Activated B cell treated with CpG ODN at 0.5 μM for 24 hours (primary cell): ENCODE data around the gene MANBA. TPM values are rescaled to one million over a fixed set of nuclear protein-coding genes. Genes with fewer than 3 reads are reported as not detected.

Source experiments
- ATAC-seq: fragments of 200-7000 bp; cut with Tn5 transposase; one replicate; pipeline ENCODE4 v1.10.0; 2021; ENCODE audit warnings: low read depth, mild to moderate bottlenecking, moderate library complexity
- CTCF ChIA-PET: fragments of 350-600 bp; sonication (Branson Sonifier 250); formaldehyde crosslinking; loops from one replicate; lab custom pipeline; 2021; ENCODE audit warnings: antibody characterized with exemption; lab: Charles Lee
- POLR2A ChIA-PET: fragments of 350-600 bp; sonication (Branson Sonifier 250); formaldehyde crosslinking; loops from one replicate; lab custom pipeline; 2021; ENCODE audit warnings: antibody characterized with exemption; lab: Charles Lee
- DNase-seq: peaks from one replicate; pipeline ENCODE4 v3.0.0; 2022
- H3K27ac Mint-ChIP-seq: one replicate; pipeline ENCODE4 v1.8.0; 2020; ENCODE audit warnings: mixed read lengths
- H3K27me3 Mint-ChIP-seq: one replicate; pipeline ENCODE4 v1.8.0; 2021; ENCODE audit warnings: mixed read lengths
- H3K36me3 Mint-ChIP-seq: one replicate; pipeline ENCODE4 v1.8.0; 2021; ENCODE audit warnings: low read depth, mixed read lengths
- H3K4me1 Mint-ChIP-seq: one replicate; pipeline ENCODE4 v1.8.0; 2021; ENCODE audit warnings: mixed read lengths
- H3K4me3 Mint-ChIP-seq: one replicate; pipeline ENCODE4 v1.8.0; 2020; ENCODE audit warnings: mild to moderate bottlenecking, mixed read lengths
- H3K9me3 Mint-ChIP-seq: one replicate; pipeline ENCODE4 v1.8.0; 2020; ENCODE audit warnings: mixed read lengths
- CTCF ChIP-seq: fragments of 200-600 bp; IDR thresholded peaks from one replicate; pipeline ENCODE4 v1.8.0; 2022; ENCODE audit warnings: antibody characterized with exemption, mild to moderate bottlenecking
- intact Hi-C: fragments of 100-400 bp; cut with micrococcal nuclease; formaldehyde crosslinking; loops from one replicate; pipeline ENCODE4 v1.15.1; 2024
- total RNA-seq: library from RNA; stranded (reverse); gene quantifications from 2 replicates; pipeline ENCODE4 v1.2.3, GENCODE V29; 2022

MANBA gene
- total RNA-seq, 1 donor from 2014 or later: 55.3 TPM

DNA sequence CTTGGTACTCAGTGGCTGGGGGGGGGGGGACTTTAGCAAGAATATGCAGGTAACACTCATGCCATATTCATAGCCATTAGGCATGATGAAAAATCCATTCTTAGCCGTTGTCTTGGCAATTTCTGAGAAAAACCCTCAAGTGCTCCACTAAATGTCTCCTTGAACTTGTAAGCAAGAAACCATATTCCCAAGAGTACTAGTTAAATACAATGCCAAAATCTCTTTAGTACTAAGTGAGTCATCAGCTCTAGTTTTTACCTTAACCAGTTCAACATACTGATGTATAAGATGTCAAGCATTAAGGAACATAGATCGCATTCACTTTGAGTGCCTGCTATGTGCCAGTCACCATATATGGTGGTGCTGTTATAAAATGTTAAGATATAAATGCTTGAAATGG, 39.0 kb upstream of the MANBA start:
- peaks cover 87% of the 10 kb centered on the region for H3K36me3 Mint-ChIP-seq
- no peaks in the 10 kb centered on the region for H3K27me3 Mint-ChIP-seq
- H3K4me3 Mint-ChIP-seq: no peak overlapping the region
- POLR2A ChIA-PET: no interaction called here
- CTCF ChIA-PET: no interaction called here
- H3K9me3 Mint-ChIP-seq: no peaks in the 10 kb centered on the region
- intact Hi-C loops: no loop called here
- no peak overlapping the region for H3K27ac Mint-ChIP-seq
- no peaks in the 10 kb centered on the region for H3K4me1 Mint-ChIP-seq
- TF ChIP-seq CTCF: no peak
- ATAC-seq: no peak
- no peak for DNase-seq

GRCh38 chr4:102794999-102795398, 34.2 kb upstream of the MANBA start:
- intact Hi-C loops: no loop called here
- H3K27ac Mint-ChIP-seq: no peak overlapping the region
- H3K36me3 Mint-ChIP-seq: peaks cover 73% of the 10 kb centered on the region

DNA sequence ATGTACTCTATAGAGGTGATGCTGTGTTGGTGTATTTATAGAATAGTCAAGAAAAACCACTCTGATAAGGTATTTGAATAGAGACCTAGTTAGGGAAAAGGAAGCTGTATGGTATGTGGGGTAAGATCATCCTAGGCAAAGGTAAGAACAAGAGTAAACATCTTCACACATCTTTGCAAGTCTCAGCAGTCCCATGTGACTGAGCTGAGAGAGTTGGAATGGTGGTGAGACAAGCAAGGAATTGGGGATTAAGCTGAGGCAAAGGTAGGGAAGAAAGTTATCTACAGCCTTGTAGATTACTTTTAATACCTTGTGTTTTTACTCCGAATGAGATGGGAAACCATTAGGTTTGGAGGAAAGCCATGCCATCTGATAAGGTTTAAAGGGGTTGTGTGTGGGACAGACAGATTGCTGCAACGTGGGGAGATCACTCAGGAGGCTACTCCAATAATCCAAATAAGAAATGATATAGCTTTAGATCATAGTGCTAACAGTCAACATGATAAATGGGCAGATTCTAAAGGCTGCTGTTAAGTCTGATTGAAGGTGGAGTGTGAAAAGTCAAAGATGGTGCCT, 31.7 kb upstream of the MANBA start:
- H3K27ac Mint-ChIP-seq: peak overlapping the region; percentile 2
- H3K9me3 Mint-ChIP-seq: no peaks in the 10 kb centered on the region
- DNase-seq (no peak), ATAC-seq (no peak)
- intact Hi-C loops: no loop called here
- peaks cover 55% of the 10 kb centered on the region for H3K36me3 Mint-ChIP-seq
- no peak for TF ChIP-seq CTCF
- H3K4me1 Mint-ChIP-seq: peaks cover 5% of the 10 kb centered on the region
- CTCF ChIA-PET: interaction anchor here (1.2 kb wide), 1 partner anchor 45 kb away, joined by 3 read pairs; no protein-coding TSS in a partner anchor
- H3K27me3 Mint-ChIP-seq: no peaks in the 10 kb centered on the region
- no peak overlapping the region for H3K4me3 Mint-ChIP-seq
- POLR2A ChIA-PET: no interaction called here

More at GRCh38 chr4:102794999-102795398, 34.2 kb upstream of the MANBA start:
- ChIA-PET CTCF (no interaction called here), POLR2A (no interaction called here)
- Mint-ChIP-seq H3K4me1 (peaks cover 3% of the 10 kb centered on the region), H3K27me3 (no peaks in the 10 kb centered on the region), H3K9me3 (no peaks in the 10 kb centered on the region), H3K4me3 (no peak overlapping the region)
- ATAC-seq (no peak), DNase-seq (no peak)
- TF ChIP-seq CTCF: no peak

DNA sequence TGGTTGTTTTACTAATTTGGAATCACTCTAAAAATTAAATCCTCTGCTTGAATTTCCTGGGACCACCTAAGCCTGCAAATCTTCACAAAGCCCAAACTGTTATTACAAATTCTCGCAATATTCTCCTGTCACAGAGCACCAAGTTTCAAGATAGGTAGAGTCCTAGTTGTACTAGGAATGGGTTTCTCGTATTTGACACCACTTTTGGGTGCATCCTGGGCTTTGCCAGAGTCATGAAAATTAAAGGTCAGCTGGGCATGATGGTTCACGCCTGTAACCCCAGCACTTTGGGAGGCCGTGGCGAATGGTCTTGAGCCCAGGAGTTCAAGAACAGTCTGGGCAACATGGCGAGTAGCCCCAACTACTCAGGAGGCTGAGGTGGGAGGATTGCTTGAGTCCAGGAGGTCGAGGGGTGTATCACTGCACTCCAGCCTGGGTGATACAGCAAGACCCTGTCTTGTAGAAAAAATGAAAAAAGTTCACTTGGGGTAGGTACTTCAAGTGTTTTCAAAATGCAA, 30.6 kb upstream of the MANBA start:
- H3K27me3 Mint-ChIP-seq: no peaks in the 10 kb centered on the region
- H3K4me3 Mint-ChIP-seq: no peak overlapping the region
- no peak overlapping the region for H3K27ac Mint-ChIP-seq
- TF ChIP-seq CTCF: no peak
- H3K4me1 Mint-ChIP-seq: peaks cover 5% of the 10 kb centered on the region
- ATAC-seq: no peak
- ChIA-PET CTCF (interaction anchor here (1.2 kb wide), 1 partner anchor 44 kb away, joined by 3 read pairs; no protein-coding TSS in a partner anchor), POLR2A (no interaction called here)
- peaks cover 45% of the 10 kb centered on the region for H3K36me3 Mint-ChIP-seq
- intact Hi-C loops: no loop called here
- no peaks in the 10 kb centered on the region for H3K9me3 Mint-ChIP-seq
- DNase-seq: no peak

DNA sequence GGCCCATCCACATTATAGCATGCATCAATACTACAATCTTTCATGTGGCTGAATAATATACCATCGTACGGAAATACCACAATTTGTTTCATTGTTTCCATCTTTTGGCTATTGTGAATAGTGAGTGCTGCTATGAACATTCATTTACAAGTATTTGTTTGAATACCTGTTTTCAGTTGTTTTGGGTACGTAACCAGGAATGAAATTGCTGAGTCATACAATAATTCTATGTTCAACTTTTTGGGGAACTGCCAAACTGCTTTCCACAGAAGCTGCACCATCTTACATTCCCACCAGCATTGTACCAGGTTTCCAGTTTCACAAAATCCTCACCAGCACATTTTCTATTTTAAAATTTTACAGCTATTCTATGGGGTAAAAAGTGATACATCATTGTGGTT, 28.5 kb upstream of the MANBA start:
- Mint-ChIP-seq H3K9me3 (no peaks in the 10 kb centered on the region), H3K4me3 (no peak overlapping the region), H3K36me3 (peaks cover 24% of the 10 kb centered on the region), H3K27ac (no peak overlapping the region), H3K27me3 (no peaks in the 10 kb centered on the region), H3K4me1 (peaks cover 5% of the 10 kb centered on the region)
- CTCF ChIA-PET: no interaction called here
- intact Hi-C loops: loop anchor here (2.0 kb wide), 1 partner anchor 29 kb away; the partner anchor contains the start of gene MANBA
- ATAC-seq: no peak
- TF ChIP-seq CTCF: no peak
- no peak for DNase-seq
- POLR2A ChIA-PET: interaction anchor here (1.3 kb wide), 1 partner anchor 28 kb away, joined by 4 read pairs; the partner anchor contains the start of gene MANBA
